Common myeloid progenitor, CD34-positive (primary cell): ENCODE measurements around the gene DBN1.
"Not testable (repeated sequence)": the region's sequence is repeated elsewhere in the genome, so short reads cannot be mapped to it uniquely, and the experiment has no call there.

Experiments used
- CTCF ChIA-PET: fragments of 350-600 bp; sonication (Branson Sonifier 250); formaldehyde crosslinking; loops from one replicate; lab custom pipeline; 2021; ENCODE audit warnings: antibody characterized with exemption; lab: Charles Lee
- POLR2A ChIA-PET: fragments of 350-600 bp; sonication (Branson Sonifier 250); formaldehyde crosslinking; loops from one replicate; lab custom pipeline; 2021; ENCODE audit warnings: antibody characterized with exemption; lab: Charles Lee
- DNase-seq, 3 donors: peaks; one replicate each; pipeline versions ENCODE4 v3.0.0 to v3.0.0-alpha.2; 2013
- H3K27ac ChIP-seq, 2 experiments: 1 replicate in 1 of 2; 2 replicates in 1 of 2; pipeline ENCODE4 v1.7.0; 2013; ENCODE audit warnings: inconsistent platforms in 2 of 2, low read length in 2 of 2, mild to moderate bottlenecking in 2 of 2, low read depth in 1 of 2, moderate library complexity in 1 of 2; ENCODE audit not compliant: severe bottlenecking in 2 of 2, insufficient read depth in 1 of 2, poor library complexity in 1 of 2
- H3K27me3 ChIP-seq, 5 experiments: replicated peaks in 2 of 5; 1 replicate in 3 of 5; 2 replicates in 2 of 5; pipeline versions ENCODE4 v1.6.1 to v1.7.0; 2013; ENCODE audit warnings: low read length in 4 of 5, mild to moderate bottlenecking in 2 of 5, moderate library complexity in 2 of 5, inconsistent platforms in 1 of 5; ENCODE audit not compliant: insufficient read depth in 5 of 5, control insufficient read depth in 4 of 5
- H3K36me3 ChIP-seq, 4 experiments: 1 replicate in 2 of 4; 2 replicates in 2 of 4; pipeline versions ENCODE4 v1.6.1 to v1.7.0; 2013; ENCODE audit warnings: low read length in 3 of 4, control low read depth in 1 of 4, mild to moderate bottlenecking in 1 of 4; ENCODE audit not compliant: control insufficient read depth in 4 of 4, insufficient read depth in 4 of 4
- H3K4me1 ChIP-seq, 4 experiments: 1 replicate in 3 of 4; 2 replicates in 1 of 4; pipeline versions ENCODE4 v1.6.1 to v1.7.1; 2013; ENCODE audit warnings: low read length in 3 of 4, mild to moderate bottlenecking in 3 of 4, control low read depth in 1 of 4, inconsistent platforms in 1 of 4, moderate library complexity in 1 of 4; ENCODE audit not compliant: control insufficient read depth in 4 of 4, insufficient read depth in 4 of 4; ENCODE audit errors: control extremely low read depth in 1 of 4
- H3K4me3 ChIP-seq, 7 experiments: 1 replicate in 4 of 7; 2 replicates in 3 of 7; pipeline versions ENCODE4 v1.5.1 to v1.7.0; 2013; ENCODE audit warnings: mild to moderate bottlenecking in 7 of 7, low read length in 6 of 7, moderate library complexity in 6 of 7, inconsistent platforms in 2 of 7, low read depth in 2 of 7, control low read depth in 1 of 7; ENCODE audit not compliant: insufficient read depth in 4 of 7, control insufficient read depth in 1 of 7; ENCODE audit errors: extremely low read depth in 1 of 7
- H3K9me3 ChIP-seq, 5 experiments: 1 replicate in 4 of 5; 2 replicates in 1 of 5; pipeline versions ENCODE4 v1.6.1 to v1.7.1; 2013; ENCODE audit warnings: low read length in 4 of 5, mild to moderate bottlenecking in 2 of 5, inconsistent platforms in 1 of 5, low read depth in 1 of 5, moderate library complexity in 1 of 5; ENCODE audit not compliant: control insufficient read depth in 4 of 5, insufficient read depth in 2 of 5; ENCODE audit errors: control extremely low read depth in 1 of 5
- WGBS: methylation state at CpG from one replicate; pipeline ENCODE4 v1.1.5; 2013; ENCODE audit not compliant: insufficient coverage; 5-methylcytosine and 5-hydroxymethylcytosine counted together

DBN1 gene

DNA sequence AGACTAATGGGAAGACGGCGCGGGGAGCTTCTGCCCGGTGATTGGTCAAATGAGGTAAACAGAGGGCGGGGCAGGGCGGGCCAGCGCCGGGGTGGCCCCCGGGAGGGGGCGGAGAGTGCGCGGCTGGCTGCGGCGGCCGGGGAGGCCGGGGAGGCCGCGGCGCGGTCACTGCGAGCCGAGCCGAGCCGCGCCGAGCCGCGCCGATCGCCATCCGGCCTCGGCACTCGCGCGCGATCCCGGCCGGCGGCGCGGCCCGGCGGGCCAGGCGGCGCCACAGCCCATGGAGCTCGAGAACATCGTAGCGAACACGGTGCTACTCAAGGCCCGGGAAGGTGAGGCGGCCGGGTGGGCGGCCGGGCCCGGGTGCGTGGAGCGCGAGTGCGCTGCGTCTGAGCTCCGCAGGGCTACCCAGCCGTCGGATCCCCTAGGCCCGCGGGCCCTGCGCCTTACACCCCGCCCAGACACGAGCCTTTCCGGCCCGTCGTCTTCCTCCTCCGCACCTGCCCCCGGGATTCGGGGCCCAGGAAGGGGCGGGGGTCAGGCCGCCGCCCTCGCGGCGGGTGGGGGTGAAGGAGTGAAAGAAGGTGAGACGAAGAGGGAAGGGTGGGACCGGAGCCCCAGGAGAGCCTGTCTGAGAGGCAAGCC is 46.7 kb downstream of the DBN1 start, which contains the start of gene GRK6:
Gene GRK6 (plus strand): TSS at position 111 of the 645 bp plus-strand sequence. CDS start 170 bp downstream, at position 281.
- WGBS, result under 1% methylated on average over 62 of the region's 82 CpGs
- POLR2A ChIA-PET, result interaction anchor here (0.6 to 3.9 kb wide), 5 partner anchors 9 to 23 kb away, joined by 3 to 19 read pairs (median 3); no protein-coding TSS in a partner anchor
- peak in 2 of 3 donors; percentile 58 to 70 for DNase-seq

DNA sequence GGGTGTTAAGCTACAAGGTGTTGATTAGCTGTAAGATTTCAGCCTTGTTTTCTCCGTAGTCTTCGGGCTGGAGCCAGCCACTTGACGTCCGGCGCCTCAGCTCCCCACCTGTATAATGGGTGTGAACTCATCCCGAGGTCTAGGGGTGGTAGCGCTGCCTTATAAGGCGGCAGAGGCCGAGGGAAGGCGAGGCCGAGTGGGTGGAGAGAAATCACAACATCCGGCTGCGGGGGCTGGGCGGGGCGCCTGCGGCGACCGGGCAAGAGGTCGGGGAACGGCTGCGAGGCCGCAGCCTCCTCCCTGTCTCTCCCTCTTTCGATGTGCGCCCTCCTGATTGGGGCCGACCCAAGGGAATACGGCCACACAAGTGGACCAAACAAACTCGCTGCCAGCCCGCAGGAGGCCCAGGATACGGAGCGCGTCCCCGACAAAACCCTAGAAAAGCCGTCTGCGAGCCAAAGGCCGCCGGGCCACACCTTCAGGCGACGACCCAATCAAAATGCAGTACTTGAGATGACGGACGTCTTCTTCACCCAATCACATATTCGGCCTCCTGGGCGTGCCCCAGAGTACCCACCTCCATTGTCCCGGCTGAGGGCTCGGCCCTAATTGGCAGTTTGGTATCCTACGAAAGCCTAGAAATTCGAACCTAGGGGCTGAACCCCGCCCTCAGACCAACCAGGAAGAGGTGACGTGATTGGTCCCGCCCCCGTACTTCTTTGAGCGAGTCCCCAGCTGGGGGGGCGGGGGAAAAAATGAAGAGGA is 47.5 kb downstream of the DBN1 start:
- WGBS, result 0% methylated on average over 26 of the region's 52 CpGs
- H3K27ac ChIP-seq, result peak overlapping the region; percentile 68 to 87
- H3K9me3 ChIP-seq, result no peaks in the 10 kb centered on the region
- DNase-seq, result peak; percentile 100
- H3K36me3 ChIP-seq, result peaks cover 0 to 14% (median 4%) of the 10 kb centered on the region in 4 experiments
- no peaks in the 10 kb centered on the region for H3K27me3 ChIP-seq
- ChIA-PET CTCF (interaction anchor here (0.7 to 23.4 kb wide), 5 partner anchors 18 to 120 kb away, joined by 3 to 387 read pairs (median 22); partner anchors contain the start of genes F12, LMAN2, PFN3 and PRR7), POLR2A (interaction anchor here (0.6 to 3.9 kb wide), 6 partner anchors 8 to 23 kb away, joined by 3 to 19 read pairs (median 3); no protein-coding TSS in a partner anchor)
- H3K4me3 ChIP-seq, result peak overlapping the region; percentile 59 to 79 (median 71)
- peaks cover 13 to 54% (median 50%) of the 10 kb centered on the region in 4 experiments for H3K4me1 ChIP-seq

More for the DNA sequence above, 46.7 kb downstream of the DBN1 start, which contains the start of gene GRK6:
- H3K27me3 ChIP-seq, result no peaks in the 10 kb centered on the region
- H3K36me3 ChIP-seq, result peaks cover 0 to 21% (median 4%) of the 10 kb centered on the region in 4 experiments
- CTCF ChIA-PET, result interaction anchor here (1.0 to 23.4 kb wide), 6 partner anchors 11 to 74 kb away, joined by 3 to 387 read pairs (median 14); partner anchors contain the start of genes F12, LMAN2, PFN3 and PRR7
- no peaks in the 10 kb centered on the region for H3K9me3 ChIP-seq
- H3K27ac ChIP-seq, result peak within 1 kb of the TSS; percentile 68 to 92
- H3K4me3 ChIP-seq, result peak within 1 kb of the TSS; percentile 61 to 89 (median 79)
- peaks cover 13 to 61% (median 57%) of the 10 kb centered on the region in 4 experiments for H3K4me1 ChIP-seq

GRCh38 chr5:177425196-177425800 is 48.1 kb downstream of the DBN1 start:
- H3K27me3 ChIP-seq, result no peaks in the 10 kb centered on the region
- ChIA-PET CTCF (interaction anchor here (0.7 to 23.4 kb wide), 4 partner anchors 17 to 121 kb away, joined by 3 to 387 read pairs (median 180); partner anchors contain the start of genes F12, PFN3 and PRR7), POLR2A (interaction anchor here (0.6 to 1.3 kb wide), 2 partner anchors 21 to 23 kb away, joined by 3 read pairs; no protein-coding TSS in a partner anchor)
- DNase-seq, result no peak
- H3K36me3 ChIP-seq, result peaks cover 0 to 7% (median 2%) of the 10 kb centered on the region in 4 experiments
- 47% methylated on average over 11 of the region's 13 CpGs for WGBS
- peak overlapping the region; percentile 59 to 79 (median 71) for H3K4me3 ChIP-seq
- H3K27ac ChIP-seq, result peak overlapping the region in 1 of 2 experiments; percentile 87
- H3K9me3 ChIP-seq, result no peaks in the 10 kb centered on the region
- peaks cover 13 to 47% (median 43%) of the 10 kb centered on the region in 4 experiments for H3K4me1 ChIP-seq

DNA sequence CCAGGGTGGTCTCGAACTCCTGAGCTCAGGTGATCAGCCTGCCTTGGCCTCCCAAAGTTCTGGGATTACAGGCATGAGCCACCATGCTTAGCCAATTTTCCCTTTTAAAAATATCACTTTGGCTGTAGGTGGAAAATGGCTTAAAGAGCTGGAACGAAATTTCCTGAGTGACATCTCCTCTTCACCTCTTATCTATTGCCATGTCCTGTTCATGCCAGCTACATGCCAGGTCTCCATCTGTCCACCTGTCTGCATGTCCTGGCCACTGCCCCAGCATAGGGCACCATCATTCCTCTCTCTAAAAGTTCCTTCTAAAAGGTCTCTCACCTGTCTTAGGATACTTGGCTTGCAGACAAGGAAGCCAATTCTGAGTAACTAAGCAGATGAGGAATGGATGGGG is 49.8 kb downstream of the DBN1 start:
- Histone ChIP-seq H3K27ac (no peak overlapping the region), H3K9me3 (no peaks in the 10 kb centered on the region), H3K4me1 (peaks cover 7 to 31% (median 27%) of the 10 kb centered on the region in 4 experiments), H3K27me3 (no peaks in the 10 kb centered on the region), H3K36me3 (peaks cover 0 to 6% (median 0%) of the 10 kb centered on the region in 4 experiments), H3K4me3 (no peak overlapping the region)
- ChIA-PET CTCF (interaction anchor here (0.9 to 23.4 kb wide), 5 partner anchors 14 to 84 kb away, joined by 3 to 387 read pairs (median 22); partner anchors contain the start of genes F12, PFN3 and PRR7), POLR2A (no interaction called here)
- WGBS, result 100% methylated on average over 2 of the region's 2 CpGs
- no peak for DNase-seq

DNA sequence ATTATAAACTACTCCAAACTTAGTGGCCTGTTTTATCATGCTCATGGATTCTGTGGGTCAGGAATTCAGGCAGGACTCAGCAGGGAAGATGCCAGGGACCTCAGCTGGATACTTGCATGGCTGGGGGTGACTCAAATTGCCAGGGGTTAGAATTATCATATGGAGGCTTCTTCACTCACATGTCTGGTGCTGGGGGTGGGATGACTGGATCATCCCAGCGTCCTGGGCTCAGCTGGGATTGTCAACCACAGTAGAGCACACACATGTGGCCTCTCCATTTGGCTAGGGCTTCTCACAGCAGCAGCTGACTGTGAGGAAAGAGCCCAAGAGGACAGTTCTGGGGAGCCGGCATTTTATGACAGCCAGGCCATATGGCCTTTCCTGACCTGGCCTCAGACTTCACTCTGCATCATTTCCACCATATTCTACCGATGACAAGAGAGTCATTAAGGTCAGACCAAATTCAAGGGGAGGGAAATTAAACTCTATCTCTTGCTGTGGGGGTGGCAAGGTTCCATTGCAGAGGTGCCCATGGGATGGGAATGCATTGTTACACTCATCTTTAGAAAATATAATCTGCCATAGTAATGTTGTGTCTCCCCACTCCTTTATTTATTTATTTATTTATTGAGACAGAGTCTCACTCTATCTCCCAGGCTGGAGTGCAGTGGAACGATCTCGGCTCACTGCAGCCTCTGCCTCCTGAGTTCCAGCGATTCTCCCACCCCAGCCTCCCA is 52.2 kb downstream of the DBN1 start:
- CTCF ChIA-PET, result interaction anchor here (1.6 to 23.4 kb wide), 3 partner anchors 13 to 30 kb away, joined by 4 to 387 read pairs (median 337); partner anchors contain the start of genes F12, PFN3 and PRR7
- POLR2A ChIA-PET, result interaction anchor here (0.8 kb wide), 1 partner anchor 10 kb away, joined by 3 read pairs; no protein-coding TSS in a partner anchor
- no peak for DNase-seq
- 96% methylated on average over 5 of the region's 6 CpGs for WGBS
- no peak overlapping the region for H3K27ac ChIP-seq
- H3K4me1 ChIP-seq, result peaks cover 6 to 17% (median 16%) of the 10 kb centered on the region in 4 experiments
- H3K27me3 ChIP-seq, result no peaks in the 10 kb centered on the region
- no peaks in the 10 kb centered on the region for H3K9me3 ChIP-seq
- no peaks in the 10 kb centered on the region for H3K36me3 ChIP-seq
- H3K4me3 ChIP-seq, result no peak overlapping the region

DNA sequence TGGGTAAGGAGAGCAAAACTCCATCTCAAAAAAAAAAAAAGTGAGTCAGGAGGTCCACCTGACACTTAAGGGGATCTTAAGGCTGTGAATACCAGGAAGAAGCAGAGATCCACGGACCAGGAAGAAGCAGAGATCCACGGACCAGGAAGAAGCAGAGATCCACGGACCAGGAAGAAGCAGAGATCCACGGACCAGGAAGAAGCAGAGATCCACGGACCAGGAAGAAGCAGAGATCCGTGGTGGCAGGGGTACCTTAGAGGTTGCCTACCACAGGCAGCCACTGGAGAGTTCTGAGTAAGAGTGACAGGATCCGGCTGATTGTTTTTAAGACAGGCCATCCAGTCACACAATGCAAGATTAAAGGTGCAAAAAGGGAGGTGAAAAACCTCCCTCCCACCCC is 53.0 kb downstream of the DBN1 start:
- H3K27ac ChIP-seq, H3K4me3 ChIP-seq, H3K9me3 ChIP-seq, H3K36me3 ChIP-seq, H3K27me3 ChIP-seq, DNase-seq: not testable (repeated sequence)
- CTCF ChIA-PET, result interaction anchor here (23.1 to 23.4 kb wide), 2 partner anchors 12 to 28 kb away, joined by 337 to 387 read pairs; partner anchors contain the start of genes F12, PFN3 and PRR7
- WGBS, result 89% methylated on average over 3 of the region's 7 CpGs
- POLR2A ChIA-PET, result interaction anchor here (0.8 kb wide), 1 partner anchor 11 kb away, joined by 3 read pairs; no protein-coding TSS in a partner anchor
- H3K4me1 ChIP-seq, result peaks cover 6 to 17% (median 12%) of the 10 kb centered on the region in 4 experiments
